ENCODE measurements around the gene COBLL1.

COBLL1 gene

DNA sequence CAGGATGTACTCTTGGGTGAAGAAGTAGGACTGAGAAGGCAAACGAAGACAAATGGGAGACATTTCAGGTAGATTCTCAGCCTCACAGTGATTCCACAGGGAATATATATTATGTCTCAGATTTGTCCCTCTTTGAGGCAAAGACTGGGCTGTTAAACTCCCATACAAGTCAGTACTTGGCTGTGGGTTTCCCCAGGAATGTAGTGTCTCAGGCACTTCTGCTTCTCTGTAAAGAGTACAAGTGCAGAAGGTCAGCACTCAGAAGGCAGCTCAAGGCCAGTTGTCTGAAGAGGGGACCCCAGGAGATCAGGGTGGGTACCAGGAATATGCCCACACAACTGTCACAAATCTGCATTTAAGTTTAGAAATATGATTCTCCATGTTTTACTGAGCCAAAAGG is 39.9 kb upstream of the COBLL1 start:
- in situ Hi-C loops (cut with HindIII; ENCODE audit: low sequenced_read_pairs), result no loop called here
- TF ChIP-seq, protein P1, sequence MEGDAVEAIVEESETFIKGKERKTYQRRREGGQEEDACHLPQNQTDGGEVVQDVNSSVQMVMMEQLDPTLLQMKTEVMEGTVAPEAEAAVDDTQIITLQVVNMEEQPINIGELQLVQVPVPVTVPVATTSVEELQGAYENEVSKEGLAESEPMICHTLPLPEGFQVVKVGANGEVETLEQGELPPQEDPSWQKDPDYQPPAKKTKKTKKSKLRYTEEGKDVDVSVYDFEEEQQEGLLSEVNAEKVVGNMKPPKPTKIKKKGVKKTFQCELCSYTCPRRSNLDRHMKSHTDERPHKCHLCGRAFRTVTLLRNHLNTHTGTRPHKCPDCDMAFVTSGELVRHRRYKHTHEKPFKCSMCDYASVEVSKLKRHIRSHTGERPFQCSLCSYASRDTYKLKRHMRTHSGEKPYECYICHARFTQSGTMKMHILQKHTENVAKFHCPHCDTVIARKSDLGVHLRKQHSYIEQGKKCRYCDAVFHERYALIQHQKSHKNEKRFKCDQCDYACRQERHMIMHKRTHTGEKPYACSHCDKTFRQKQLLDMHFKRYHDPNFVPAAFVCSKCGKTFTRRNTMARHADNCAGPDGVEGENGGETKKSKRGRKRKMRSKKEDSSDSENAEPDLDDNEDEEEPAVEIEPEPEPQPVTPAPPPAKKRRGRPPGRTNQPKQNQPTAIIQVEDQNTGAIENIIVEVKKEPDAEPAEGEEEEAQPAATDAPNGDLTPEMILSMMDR (IDR thresholded peaks at IDR 0.05; ENCODE audit: low read depth, low read length), result no peak
- DNase-seq (ENCODE audit: low read depth, low spot score), result no peak
- H3K4me3 ChIP-seq (ENCODE audit: low read depth, low read length), result no peak overlapping the region

DNA sequence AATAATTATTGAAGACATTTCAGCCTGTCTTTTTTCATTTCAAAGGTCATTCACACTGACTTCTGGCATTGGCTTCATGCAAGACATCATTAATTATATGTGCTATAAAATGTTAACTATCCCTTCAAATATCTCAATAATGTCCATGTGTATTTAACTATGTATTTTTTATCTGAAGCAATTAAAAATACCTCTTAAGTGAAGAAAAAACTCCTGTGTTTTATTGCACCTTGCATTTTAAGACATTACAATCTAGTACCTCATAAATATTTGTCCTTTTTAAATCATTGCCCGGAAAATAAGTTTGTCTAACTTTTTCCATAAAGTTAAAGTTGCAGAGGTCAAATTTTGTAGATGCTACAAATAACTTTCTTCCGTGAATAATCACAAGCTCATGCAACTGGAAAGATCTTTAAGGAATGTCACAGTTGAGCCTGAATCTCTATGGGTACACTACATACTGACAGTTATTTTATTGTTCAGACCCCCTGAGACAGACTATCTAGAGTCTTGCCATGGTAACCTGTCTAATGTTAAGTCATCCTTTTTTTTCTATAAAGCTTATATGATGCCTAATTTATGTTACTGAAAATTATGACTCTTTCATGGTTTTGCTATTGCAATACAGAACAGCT is 38.4 kb upstream of the COBLL1 start:
- TF ChIP-seq, protein P1 (IDR thresholded peaks at IDR 0.05; ENCODE audit: low read depth, low read length), result no peak
- no peak for DNase-seq (ENCODE audit: low read depth, low spot score)
- H3K4me3 ChIP-seq (ENCODE audit: low read depth, low read length), result no peak overlapping the region
- in situ Hi-C loops (cut with HindIII; ENCODE audit: low sequenced_read_pairs), result no loop called here

DNA sequence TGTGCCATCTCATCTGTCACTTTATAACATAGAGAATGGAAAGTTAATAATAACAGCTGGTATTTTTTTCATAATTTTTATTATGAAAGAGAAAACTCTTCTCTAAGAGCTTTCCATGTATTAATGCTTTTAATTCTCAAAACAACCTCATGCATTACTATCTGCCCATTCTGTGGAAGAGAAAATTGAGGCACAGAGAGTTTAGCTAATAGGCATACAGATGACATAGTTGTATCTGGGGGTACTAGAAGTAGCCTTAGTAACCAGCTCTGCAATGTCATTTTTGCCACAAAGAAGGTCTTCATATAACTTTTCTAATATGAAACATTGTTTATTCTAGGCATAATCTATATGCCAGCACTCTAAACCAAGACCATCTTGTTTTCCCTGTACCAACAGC is 36.3 kb upstream of the COBLL1 start:
- no peak for DNase-seq (ENCODE audit: low read depth, low spot score)
- in situ Hi-C loops (cut with HindIII; ENCODE audit: low sequenced_read_pairs), result no loop called here
- TF ChIP-seq, protein P1 (IDR thresholded peaks at IDR 0.05; ENCODE audit: low read depth, low read length), result no peak
- no peak overlapping the region for H3K4me3 ChIP-seq (ENCODE audit: low read depth, low read length)

DNA sequence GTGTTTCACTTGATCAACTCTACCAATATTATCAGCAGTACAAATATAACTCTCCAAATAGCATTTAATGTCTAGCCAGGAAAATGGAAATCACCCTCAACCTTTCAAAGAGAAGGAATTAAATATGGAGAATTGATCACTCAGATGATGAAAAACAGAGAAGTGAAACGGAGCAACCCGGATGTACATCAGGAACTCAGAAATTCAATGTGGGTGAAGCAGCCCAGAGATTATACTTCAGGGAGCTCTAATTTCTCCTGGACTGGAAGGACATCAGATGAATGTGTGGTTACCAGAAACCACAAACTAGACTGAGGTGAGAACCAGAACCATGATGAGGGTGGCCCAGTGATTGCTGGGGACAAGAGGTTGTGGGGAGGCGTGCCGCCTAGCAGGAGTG is 35.5 kb upstream of the COBLL1 start:
- in situ Hi-C loops (cut with HindIII; ENCODE audit: low sequenced_read_pairs), result no loop called here

DNA sequence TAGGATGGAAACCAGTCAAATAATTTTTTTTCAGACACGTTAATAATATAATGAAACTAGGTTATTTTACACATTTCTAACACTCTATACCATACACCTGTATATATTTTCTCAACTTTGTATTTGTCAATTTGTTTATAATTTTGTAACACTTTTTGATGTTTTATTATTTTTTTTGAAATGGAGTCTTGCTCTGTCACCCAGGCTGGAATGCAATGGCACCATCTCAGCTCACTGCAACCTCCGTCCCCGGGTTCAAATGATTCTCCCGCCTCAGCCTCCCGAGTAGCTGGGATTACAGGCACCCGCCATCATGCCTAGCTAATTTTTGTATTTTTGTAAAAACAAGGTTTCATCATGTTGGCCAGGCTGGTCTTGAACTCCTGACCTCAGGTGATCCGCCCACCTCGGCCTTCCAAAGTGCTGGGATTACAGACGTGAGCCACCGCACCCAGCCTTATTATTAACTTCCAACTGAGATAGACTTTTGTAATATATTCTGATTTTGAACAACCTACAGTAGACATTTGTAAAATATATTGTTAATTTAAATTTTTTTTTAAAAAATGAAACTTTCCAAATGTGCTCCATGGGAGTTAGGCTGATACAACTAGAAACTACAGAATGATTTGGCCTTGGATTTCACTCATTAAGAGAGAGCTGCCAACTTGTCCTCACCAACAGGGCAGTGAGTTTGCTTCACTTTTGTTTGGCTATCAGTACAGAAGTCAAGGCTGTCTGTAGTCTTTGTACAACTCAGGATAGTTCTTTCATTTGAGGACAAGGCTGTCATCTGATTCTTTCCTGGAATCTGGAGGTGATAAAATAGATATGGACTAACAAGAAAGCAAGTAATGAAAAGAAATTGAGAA is 33.9 kb upstream of the COBLL1 start:
- in situ Hi-C loops (cut with HindIII; ENCODE audit: low sequenced_read_pairs), result no loop called here
- TF ChIP-seq, protein P1 (IDR thresholded peaks at IDR 0.05; ENCODE audit: low read depth, low read length), result no peak
- H3K4me3 ChIP-seq (ENCODE audit: low read depth, low read length), result no peak overlapping the region
- no peak for DNase-seq (ENCODE audit: low read depth, low spot score)

More for the DNA sequence above, 35.5 kb upstream of the COBLL1 start:
- no peak for DNase-seq (ENCODE audit: low read depth, low spot score)
- no peak overlapping the region for H3K4me3 ChIP-seq (ENCODE audit: low read depth, low read length)
- TF ChIP-seq, protein P1 (IDR thresholded peaks at IDR 0.05; ENCODE audit: low read depth, low read length), result no peak

GRCh38 chr2:164873210-164873908 is 31.7 kb upstream of the COBLL1 start:
- no peak overlapping the region for H3K4me3 ChIP-seq (ENCODE audit: low read depth, low read length)
- no peak for DNase-seq (ENCODE audit: low read depth, low spot score)
- in situ Hi-C loops (cut with HindIII; ENCODE audit: low sequenced_read_pairs), result no loop called here
- TF ChIP-seq, protein P1 (IDR thresholded peaks at IDR 0.05; ENCODE audit: low read depth, low read length), result no peak
